ENCODE results near the gene ZNF32. TPM values are rescaled to one million over a fixed set of nuclear protein-coding genes. Genes with fewer than 3 reads are reported as not detected.

Gene ZNF32
- total and polyA plus RNA-seq, 11 donors: 32.8 to 78.2 (median 42.4) TPM

DNA sequence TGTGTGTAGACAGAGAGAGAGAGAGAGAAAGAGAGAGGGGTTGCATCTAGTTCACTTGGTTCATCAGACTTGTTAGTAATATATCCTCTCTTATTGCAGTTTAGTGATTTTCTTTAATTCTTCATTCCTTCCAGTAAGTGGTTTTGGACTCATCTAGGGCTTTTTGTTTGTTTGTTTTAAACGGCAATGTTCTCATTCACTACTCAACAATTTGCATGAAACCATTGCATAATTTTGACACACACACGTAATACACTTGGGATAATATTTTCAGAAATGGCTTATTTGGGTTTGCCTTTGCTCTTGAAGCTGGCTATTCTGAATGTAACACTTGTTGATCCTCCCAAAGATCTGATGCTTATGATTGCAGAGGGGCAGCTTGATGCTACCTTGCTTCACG, 16.4 kb upstream of the ZNF32 start:
- ATAC-seq (no peak), DNase-seq (no peak)
- TF ChIP-seq POLR2A (IDR thresholded peaks at IDR 0.05): no peak
- TF ChIP-seq, protein P1, sequence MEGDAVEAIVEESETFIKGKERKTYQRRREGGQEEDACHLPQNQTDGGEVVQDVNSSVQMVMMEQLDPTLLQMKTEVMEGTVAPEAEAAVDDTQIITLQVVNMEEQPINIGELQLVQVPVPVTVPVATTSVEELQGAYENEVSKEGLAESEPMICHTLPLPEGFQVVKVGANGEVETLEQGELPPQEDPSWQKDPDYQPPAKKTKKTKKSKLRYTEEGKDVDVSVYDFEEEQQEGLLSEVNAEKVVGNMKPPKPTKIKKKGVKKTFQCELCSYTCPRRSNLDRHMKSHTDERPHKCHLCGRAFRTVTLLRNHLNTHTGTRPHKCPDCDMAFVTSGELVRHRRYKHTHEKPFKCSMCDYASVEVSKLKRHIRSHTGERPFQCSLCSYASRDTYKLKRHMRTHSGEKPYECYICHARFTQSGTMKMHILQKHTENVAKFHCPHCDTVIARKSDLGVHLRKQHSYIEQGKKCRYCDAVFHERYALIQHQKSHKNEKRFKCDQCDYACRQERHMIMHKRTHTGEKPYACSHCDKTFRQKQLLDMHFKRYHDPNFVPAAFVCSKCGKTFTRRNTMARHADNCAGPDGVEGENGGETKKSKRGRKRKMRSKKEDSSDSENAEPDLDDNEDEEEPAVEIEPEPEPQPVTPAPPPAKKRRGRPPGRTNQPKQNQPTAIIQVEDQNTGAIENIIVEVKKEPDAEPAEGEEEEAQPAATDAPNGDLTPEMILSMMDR (IDR thresholded peaks at IDR 0.05): no peak
- intact Hi-C loops (cut with DNase I): no loop called here
- peaks cover 0 to 26% (median 13%) of the 10 kb centered on the region in 9 donors for H3K27me3 ChIP-seq
- 56 to 66% (median 57%) methylated on average over 3 of the region's 3 CpGs for WGBS, 4 donors
- H3K9me3 ChIP-seq: peaks cover 0 to 11% (median 0%) of the 10 kb centered on the region in 12 donors
- no peak overlapping the region for H3K4me3 ChIP-seq
- no peaks in the 10 kb centered on the region for H3K36me3 ChIP-seq
- H3K27ac ChIP-seq: no peak overlapping the region
- H3K4me1 ChIP-seq: peaks cover 0 to 8% (median 3%) of the 10 kb centered on the region in 12 donors

GRCh38 chr10:43658227-43658626, 9.5 kb upstream of the ZNF32 start:
- TF ChIP-seq, protein P1 (IDR thresholded peaks at IDR 0.05): no peak
- TF ChIP-seq POLR2A (IDR thresholded peaks at IDR 0.05): no peak
- no peaks in the 10 kb centered on the region for H3K4me1 ChIP-seq
- H3K27me3 ChIP-seq: peaks cover 0 to 6% (median 0%) of the 10 kb centered on the region in 9 donors
- ATAC-seq (no peak), DNase-seq (no peak)
- peaks cover 0 to 6% (median 0%) of the 10 kb centered on the region in 12 donors for H3K9me3 ChIP-seq
- no peak overlapping the region for H3K27ac ChIP-seq
- H3K4me3 ChIP-seq: no peak overlapping the region
- intact Hi-C loops (cut with DNase I): no loop called here
- no peaks in the 10 kb centered on the region for H3K36me3 ChIP-seq
- WGBS, 4 donors: 77 to 87% (median 83%) methylated on average over 8 of the region's 8 CpGs

DNA sequence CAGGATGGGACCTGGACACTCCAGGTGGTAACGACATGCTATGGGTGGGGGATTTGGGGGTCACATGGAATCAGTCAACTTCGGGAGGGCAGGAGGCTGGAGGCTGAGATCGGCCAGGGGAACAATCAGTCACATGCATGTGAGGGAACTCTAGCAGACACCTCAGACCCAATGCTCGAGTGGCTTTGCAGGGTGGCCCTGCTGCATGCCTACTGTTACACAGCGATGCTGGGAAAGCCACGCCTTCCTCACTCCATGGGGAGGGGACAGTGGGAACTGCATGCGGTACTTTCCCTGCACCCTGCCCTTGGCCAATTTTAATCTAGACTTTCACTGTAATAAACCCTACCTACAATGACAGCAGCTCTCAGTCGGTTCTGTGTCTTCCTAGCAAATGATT, 6.6 kb upstream of the ZNF32 start:
- Histone ChIP-seq H3K27ac (no peak overlapping the region), H3K27me3 (peaks cover 0 to 6% (median 0%) of the 10 kb centered on the region in 9 donors), H3K9me3 (no peaks in the 10 kb centered on the region), H3K4me3 (no peak overlapping the region), H3K4me1 (no peaks in the 10 kb centered on the region), H3K36me3 (no peaks in the 10 kb centered on the region)
- TF ChIP-seq, protein P1 (IDR thresholded peaks at IDR 0.05): no peak
- TF ChIP-seq POLR2A (IDR thresholded peaks at IDR 0.05): no peak
- intact Hi-C loops (cut with DNase I): no loop called here
- ATAC-seq (no peak), DNase-seq (no peak)
- 79 to 87% (median 83%) methylated on average over 8 of the region's 8 CpGs for WGBS, 4 donors

- H3K4me3 ChIP-seq: no peak overlapping the region
- peaks cover 0 to 8% (median 2%) of the 10 kb centered on the region in 12 donors for H3K4me1 ChIP-seq
- WGBS, 4 donors: 55 to 66% (median 57%) methylated on average over 2 of the region's 2 CpGs
- H3K27me3 ChIP-seq: no peaks in the 10 kb centered on the region
- H3K9me3 ChIP-seq: no peaks in the 10 kb centered on the region
- no peak for ATAC-seq
- TF ChIP-seq, protein P1 (IDR thresholded peaks at IDR 0.05): no peak
- TF ChIP-seq POLR2A (IDR thresholded peaks at IDR 0.05): no peak
- DNase-seq: no peak
- no peak overlapping the region for H3K27ac ChIP-seq
- no peaks in the 10 kb centered on the region for H3K36me3 ChIP-seq
- intact Hi-C loops (cut with DNase I): no loop called here
Measured at GRCh38 chr10:43653746-43654145, 5.1 kb upstream of the ZNF32 start.
